OCI-LY1 (cell line): ENCODE results near the gene GALNT5.

ENCODE experiments used
- EZH2 ChIP-seq: fragments of 200-600 bp; sonication (generic), shearing (Covaris generic); IDR thresholded peaks from 2 replicates; pipeline ENCODE4 v1.8.0; 2017; ENCODE audit warnings: borderline replicate concordance, mixed run types, mild to moderate bottlenecking, antibody characterized with exemption, low read length, moderate library complexity, mixed read lengths
- TF ChIP-seq, protein P1 (sequence below): fragments of 200-600 bp; sonication (generic), shearing (Covaris generic); IDR thresholded peaks from 2 replicates; pipeline ENCODE4 v1.5.1; 2017; ENCODE audit warnings: mild to moderate bottlenecking, antibody characterized with exemption, low read length, moderate library complexity, mixed read lengths

DNA sequence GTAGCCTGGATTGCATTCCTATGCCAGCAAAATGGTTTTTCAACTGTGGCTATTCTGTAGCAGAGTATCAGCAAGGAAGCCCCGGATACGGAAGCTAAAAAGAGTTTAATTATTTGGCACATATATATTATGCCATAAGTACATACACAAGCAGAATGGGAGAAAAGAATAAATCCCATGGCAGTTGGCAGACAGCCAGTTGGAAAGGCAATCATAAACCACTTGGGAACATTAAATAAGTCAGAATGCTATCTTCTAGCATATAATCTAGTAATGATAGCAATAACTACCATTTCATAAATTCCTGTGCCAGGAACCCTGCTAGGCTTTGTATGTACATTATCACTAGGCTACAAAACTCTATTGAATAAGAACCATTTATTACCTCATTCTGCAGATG is 26.0 kb downstream of the GALNT5 start:
- TF ChIP-seq, protein P1, sequence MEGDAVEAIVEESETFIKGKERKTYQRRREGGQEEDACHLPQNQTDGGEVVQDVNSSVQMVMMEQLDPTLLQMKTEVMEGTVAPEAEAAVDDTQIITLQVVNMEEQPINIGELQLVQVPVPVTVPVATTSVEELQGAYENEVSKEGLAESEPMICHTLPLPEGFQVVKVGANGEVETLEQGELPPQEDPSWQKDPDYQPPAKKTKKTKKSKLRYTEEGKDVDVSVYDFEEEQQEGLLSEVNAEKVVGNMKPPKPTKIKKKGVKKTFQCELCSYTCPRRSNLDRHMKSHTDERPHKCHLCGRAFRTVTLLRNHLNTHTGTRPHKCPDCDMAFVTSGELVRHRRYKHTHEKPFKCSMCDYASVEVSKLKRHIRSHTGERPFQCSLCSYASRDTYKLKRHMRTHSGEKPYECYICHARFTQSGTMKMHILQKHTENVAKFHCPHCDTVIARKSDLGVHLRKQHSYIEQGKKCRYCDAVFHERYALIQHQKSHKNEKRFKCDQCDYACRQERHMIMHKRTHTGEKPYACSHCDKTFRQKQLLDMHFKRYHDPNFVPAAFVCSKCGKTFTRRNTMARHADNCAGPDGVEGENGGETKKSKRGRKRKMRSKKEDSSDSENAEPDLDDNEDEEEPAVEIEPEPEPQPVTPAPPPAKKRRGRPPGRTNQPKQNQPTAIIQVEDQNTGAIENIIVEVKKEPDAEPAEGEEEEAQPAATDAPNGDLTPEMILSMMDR = no peak
- no peak for TF ChIP-seq EZH2
